Omental fat pad (tissue), 4 donors: Measurements from ENCODE around the gene MT1HL1. TPM values are rescaled to one million over a fixed set of nuclear protein-coding genes. Genes with fewer than 3 reads are reported as not detected.

Experiments
- ATAC-seq: fragments of 150-250 bp; one replicate; pipeline ENCODE4 v1.9.1; 2016; ENCODE audit warnings: mild to moderate bottlenecking, moderate library complexity; ENCODE audit not compliant: low FRiP score
- DNase-seq: peaks from one replicate; pipeline ENCODE4 v3.0.0-alpha.2; 2019; ENCODE audit warnings: low spot score
- CTCF ChIP-seq, 3 donors: fragments of 450-650 bp; IDR thresholded peaks; one replicate each; pipeline ENCODE4 v1.5.1; 2016 to 2017; ENCODE audit warnings: antibody characterized with exemption in 3 of 3, mild to moderate bottlenecking in 3 of 3, moderate library complexity in 2 of 3
- total RNA-seq, 4 donors: library from RNA; depleted of rRNA; stranded (reverse); fragments of >200 nt; gene quantifications; one replicate each; pipeline ENCODE4 v1.1.0, GENCODE V29; 2016

The MT1HL1 gene
- total RNA-seq, result not detected

GRCh38 chr1:237004116-237004515, at the start of gene MT1HL1:
Gene MT1HL1 (minus strand): TSS chr1:237004441. CDS start chr1:237004372, 69 bp downstream.
- no peak for ATAC-seq
- TF ChIP-seq CTCF (IDR thresholded peaks at IDR 0.05), result no peak
- DNase-seq, result no peak

GRCh38 chr1:237050915-237051314, 46.7 kb upstream of the MT1HL1 start:
- no peak for ATAC-seq
- no peak for DNase-seq
- TF ChIP-seq CTCF (IDR thresholded peaks at IDR 0.05), result no peak

- DNase-seq, result no peak
- TF ChIP-seq CTCF (IDR thresholded peaks at IDR 0.05), result no peak
- no peak for ATAC-seq
Measured at GRCh38 chr1:237050185-237050584, 45.9 kb upstream of the MT1HL1 start.

GRCh38 chr1:237048803-237049202, 44.6 kb upstream of the MT1HL1 start:
- TF ChIP-seq CTCF (IDR thresholded peaks at IDR 0.05), result no peak
- DNase-seq (no peak), ATAC-seq (no peak)

GRCh38 chr1:237045278-237046016, 41.2 kb upstream of the MT1HL1 start:
- DNase-seq (no peak), ATAC-seq (no peak)
- no peak for TF ChIP-seq CTCF (IDR thresholded peaks at IDR 0.05)

GRCh38 chr1:237043846-237044636, 39.8 kb upstream of the MT1HL1 start:
- ATAC-seq, result no peak
- no peak for DNase-seq
- no peak for TF ChIP-seq CTCF (IDR thresholded peaks at IDR 0.05)
